Kidney epithelial cell (primary cell): ENCODE measurements around the gene MBD3L5. TPM values are rescaled to one million over a fixed set of nuclear protein-coding genes. Genes with fewer than 3 reads are reported as not detected.
A peak's percentile ranks its signal among the peaks of the same experiment; 100 is the strongest.

ENCODE experiments used
- DNase-seq: peaks from one replicate; pipeline ENCODE4 v3.0.0-alpha.2; 2010; ENCODE audit warnings: low read depth
- H3K27me3 ChIP-seq: 2 replicates; pipeline ENCODE4 v1.6.0; 2011; ENCODE audit warnings: low read length; ENCODE audit not compliant: control insufficient read depth, insufficient read depth
- H3K36me3 ChIP-seq: 2 replicates; pipeline ENCODE4 v1.5.1; 2011; ENCODE audit warnings: low read length; ENCODE audit not compliant: control insufficient read depth, insufficient read depth
- H3K4me3 ChIP-seq: 2 replicates; pipeline ENCODE4 v1.5.1; 2011; ENCODE audit warnings: low read depth, mild to moderate bottlenecking, control low read depth, low read length
- total RNA-seq: library from RNA; depleted of rRNA; stranded (reverse); fragments of >200 nt; gene quantifications from 2 replicates; pipeline ENCODE4 v1.2.3, GENCODE V29; 2015
- TF ChIP-seq, protein P1 (sequence below): IDR thresholded peaks from 2 replicates; pipeline ENCODE4 v1.5.1; 2011; ENCODE audit warnings: mild to moderate bottlenecking, moderate library complexity, low read length, control low read depth, inconsistent platforms; ENCODE audit not compliant: insufficient read depth, poor library complexity, severe bottlenecking

The MBD3L5 gene
- total RNA-seq, 1 donor from 2014 or later = not detected

DNA sequence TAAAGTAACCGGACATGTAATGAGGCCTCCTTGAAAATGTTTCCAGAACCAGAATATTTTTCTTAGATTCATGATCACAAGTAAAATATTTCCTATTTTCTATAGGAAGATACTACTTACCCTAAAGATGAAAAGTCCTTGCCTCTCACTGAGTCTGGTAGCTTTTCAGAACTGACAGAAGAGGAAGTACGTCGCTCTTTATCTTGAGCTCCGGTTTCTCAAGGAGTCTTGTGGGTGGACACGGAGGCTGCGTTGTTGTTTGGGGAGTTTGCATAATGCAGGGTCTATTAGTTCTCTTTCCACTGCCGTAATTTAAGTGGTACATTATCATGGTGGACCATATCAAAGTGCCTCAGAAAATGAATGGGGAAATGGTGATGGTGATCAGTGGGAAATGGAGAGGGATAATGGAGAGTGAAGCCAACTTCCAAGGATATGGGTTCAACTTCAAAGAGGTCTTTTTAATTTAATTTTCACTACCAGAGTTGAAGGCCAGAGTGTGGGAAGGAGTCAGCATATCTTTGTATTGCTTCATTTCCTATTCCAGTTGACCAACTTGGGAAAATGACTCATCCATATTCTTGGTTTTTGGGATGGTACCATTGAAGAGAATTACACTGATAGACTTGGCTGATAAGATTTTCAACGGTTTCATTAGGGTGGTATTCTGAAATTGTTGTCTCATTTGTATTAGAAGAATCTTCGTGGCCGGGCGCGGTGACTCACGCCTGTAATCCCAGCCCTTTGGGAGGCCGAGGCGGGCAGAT lies 32.5 kb upstream of the MBD3L5 start:
- Histone ChIP-seq H3K4me3 (no peak overlapping the region), H3K36me3 (no peaks in the 10 kb centered on the region), H3K27me3 (no peaks in the 10 kb centered on the region)
- no peak for DNase-seq
- TF ChIP-seq, protein P1, sequence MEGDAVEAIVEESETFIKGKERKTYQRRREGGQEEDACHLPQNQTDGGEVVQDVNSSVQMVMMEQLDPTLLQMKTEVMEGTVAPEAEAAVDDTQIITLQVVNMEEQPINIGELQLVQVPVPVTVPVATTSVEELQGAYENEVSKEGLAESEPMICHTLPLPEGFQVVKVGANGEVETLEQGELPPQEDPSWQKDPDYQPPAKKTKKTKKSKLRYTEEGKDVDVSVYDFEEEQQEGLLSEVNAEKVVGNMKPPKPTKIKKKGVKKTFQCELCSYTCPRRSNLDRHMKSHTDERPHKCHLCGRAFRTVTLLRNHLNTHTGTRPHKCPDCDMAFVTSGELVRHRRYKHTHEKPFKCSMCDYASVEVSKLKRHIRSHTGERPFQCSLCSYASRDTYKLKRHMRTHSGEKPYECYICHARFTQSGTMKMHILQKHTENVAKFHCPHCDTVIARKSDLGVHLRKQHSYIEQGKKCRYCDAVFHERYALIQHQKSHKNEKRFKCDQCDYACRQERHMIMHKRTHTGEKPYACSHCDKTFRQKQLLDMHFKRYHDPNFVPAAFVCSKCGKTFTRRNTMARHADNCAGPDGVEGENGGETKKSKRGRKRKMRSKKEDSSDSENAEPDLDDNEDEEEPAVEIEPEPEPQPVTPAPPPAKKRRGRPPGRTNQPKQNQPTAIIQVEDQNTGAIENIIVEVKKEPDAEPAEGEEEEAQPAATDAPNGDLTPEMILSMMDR = no peak

DNA sequence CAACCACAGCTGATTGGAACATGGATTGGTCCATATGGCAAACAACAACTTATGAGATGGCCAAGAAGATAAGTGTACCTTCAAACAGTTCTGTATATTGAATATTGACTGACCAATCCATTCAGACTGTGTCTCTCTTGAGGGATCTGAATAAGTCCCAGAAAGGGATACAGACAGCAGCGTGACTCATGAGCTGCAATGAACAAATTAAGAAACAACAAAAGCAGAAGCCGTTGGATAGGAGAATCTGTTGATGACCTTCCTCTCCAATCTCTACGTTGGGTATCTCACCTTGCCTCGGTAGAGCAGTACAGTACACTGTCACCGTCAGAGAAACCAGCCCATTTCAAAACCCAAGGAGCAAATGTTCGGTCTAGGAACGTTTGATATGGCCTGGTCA lies 30.4 kb upstream of the MBD3L5 start:
- no peak for DNase-seq
- TF ChIP-seq, protein P1 = no peak
- Histone ChIP-seq H3K4me3 (no peak overlapping the region), H3K27me3 (no peaks in the 10 kb centered on the region), H3K36me3 (no peaks in the 10 kb centered on the region)

DNA sequence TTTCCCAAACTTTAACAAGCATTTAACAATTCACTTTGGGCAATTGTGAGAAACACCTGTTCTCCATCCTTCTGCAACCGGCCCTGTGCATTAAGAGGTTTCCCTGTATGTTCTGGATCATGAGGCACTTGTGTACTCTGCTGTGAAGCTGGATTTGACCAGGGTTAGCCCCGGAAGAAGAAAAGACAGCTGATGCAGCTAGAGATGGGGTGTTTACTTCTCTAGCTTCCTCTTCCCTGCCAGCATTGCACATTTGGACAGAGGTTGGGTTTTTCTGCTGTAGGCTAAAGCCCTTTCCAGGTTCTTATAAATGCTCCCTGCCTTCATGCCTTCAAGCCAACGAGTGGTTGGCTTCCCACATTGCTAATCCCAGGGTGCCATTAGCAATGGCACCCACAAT lies 30.0 kb upstream of the MBD3L5 start:
- Histone ChIP-seq H3K27me3 (no peaks in the 10 kb centered on the region), H3K36me3 (no peaks in the 10 kb centered on the region), H3K4me3 (no peak overlapping the region)
- TF ChIP-seq, protein P1 = no peak
- DNase-seq = no peak

DNA sequence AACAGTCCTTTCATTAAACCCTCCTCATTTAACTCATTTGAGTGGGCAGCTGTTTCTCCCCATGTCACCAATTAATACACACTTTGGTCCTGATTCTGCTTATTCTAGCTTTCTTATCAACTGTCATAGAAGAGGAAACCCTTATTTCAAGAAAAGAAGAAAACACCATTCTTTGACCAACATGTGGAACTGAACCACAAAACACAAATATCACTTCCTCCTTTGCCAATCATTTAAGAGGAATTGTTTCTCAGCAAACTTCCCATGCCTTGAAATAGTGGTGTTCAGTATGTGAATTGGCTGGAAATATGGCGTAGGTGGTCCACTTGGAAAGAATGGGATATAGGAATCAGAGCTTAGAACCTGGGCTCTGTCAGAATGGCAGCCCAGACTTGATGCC lies 29.6 kb upstream of the MBD3L5 start:
- Histone ChIP-seq H3K4me3 (no peak overlapping the region), H3K27me3 (no peaks in the 10 kb centered on the region), H3K36me3 (no peaks in the 10 kb centered on the region)
- no peak for DNase-seq
- TF ChIP-seq, protein P1 = no peak

DNA sequence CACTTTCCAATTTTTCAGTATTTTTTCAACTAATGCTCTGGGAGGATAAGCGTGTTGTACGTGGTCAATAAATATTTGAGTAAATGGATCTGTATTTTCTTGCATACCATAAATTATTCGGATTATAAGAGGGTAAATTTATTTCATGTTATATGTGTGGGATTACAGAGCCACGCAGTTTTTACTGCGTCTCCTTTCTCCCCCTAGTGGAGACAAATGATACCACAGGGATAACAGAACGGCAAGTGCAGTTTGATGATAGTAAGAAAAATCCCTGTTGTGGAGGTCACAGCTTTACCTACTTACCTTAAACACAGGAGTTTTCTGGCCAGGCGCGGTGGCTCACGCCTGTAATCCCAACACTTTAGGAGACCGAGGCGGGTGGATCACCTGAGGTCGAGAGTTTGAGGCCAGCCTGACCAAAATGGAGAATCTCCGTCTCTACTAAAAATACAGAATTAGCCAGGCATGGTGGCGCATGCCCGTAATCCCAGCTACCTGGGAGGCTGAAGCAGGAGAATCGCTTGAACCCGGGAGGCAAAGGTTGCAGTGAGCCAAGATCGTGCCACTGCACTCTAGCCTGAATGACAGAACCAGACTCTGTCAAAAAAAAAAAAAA lies 26.0 kb upstream of the MBD3L5 start:
- H3K36me3 ChIP-seq = no peaks in the 10 kb centered on the region
- H3K27me3 ChIP-seq = no peaks in the 10 kb centered on the region
- TF ChIP-seq, protein P1 = peak; percentile 80
- DNase-seq = peak; percentile 7
- H3K4me3 ChIP-seq = no peak overlapping the region
